GM23338 (cell line): ENCODE measurements around the gene PLEKHM1.
"Not testable (repeated sequence)": the region's sequence is repeated elsewhere in the genome, so short reads cannot be mapped to it uniquely, and the experiment has no call there.

Experiments
- CREB1 ChIP-seq: fragments of 250-450 bp; sonication (Bioruptor Pico); IDR thresholded peaks from 2 replicates; pipeline ENCODE4 v1.5.0; 2020; ENCODE audit warnings: low read depth, mild to moderate bottlenecking, moderate library complexity
- EZH2 ChIP-seq: fragments of 200-600 bp; sonication (generic); IDR thresholded peaks from one replicate; pipeline ENCODE4 v1.8.0; 2017; ENCODE audit warnings: antibody characterized with exemption, mild to moderate bottlenecking, low read depth; ENCODE audit not compliant: unreplicated experiment
- EZH2phosphoT487 ChIP-seq: fragments of 200-600 bp; sonication (generic); IDR thresholded peaks from one replicate; pipeline ENCODE4 v1.8.1; 2018; ENCODE audit warnings: antibody characterized with exemption; ENCODE audit not compliant: unreplicated experiment
- JUNB ChIP-seq: IDR thresholded peaks from one replicate; pipeline ENCODE4 v1.6.1; 2016; ENCODE audit warnings: antibody characterized with exemption; ENCODE audit not compliant: unreplicated experiment
- NANOG ChIP-seq: IDR thresholded peaks from 2 replicates; pipeline ENCODE4 v1.6.1; 2016; ENCODE audit warnings: antibody characterized with exemption, borderline replicate concordance
- POLR2AphosphoS5 ChIP-seq: IDR thresholded peaks from 2 replicates; pipeline ENCODE4 v1.6.1; 2016; ENCODE audit warnings: antibody characterized with exemption, low read depth
- STAT1 ChIP-seq: IDR thresholded peaks from one replicate; pipeline ENCODE4 v1.6.1; 2016; ENCODE audit warnings: antibody characterized with exemption; ENCODE audit not compliant: unreplicated experiment
- ZNF114 ChIP-seq: fragments of 250-450 bp; sonication (Bioruptor Pico); IDR thresholded peaks from 2 replicates; pipeline ENCODE4 v1.5.0; 2020; ENCODE audit warnings: mild to moderate bottlenecking, moderate library complexity
- ZNF331 ChIP-seq: fragments of 250-450 bp; sonication (Bioruptor Pico); IDR thresholded peaks from 2 replicates; pipeline ENCODE4 v1.5.0; 2020; ENCODE audit warnings: low read depth, mild to moderate bottlenecking, moderate library complexity
- TF ChIP-seq, protein P1 (sequence below), 2 experiments: fragments of 200-600 bp in 1 of 2; sonication (generic) in 1 of 2; conservative IDR thresholded peaks; 2 replicates each; pipeline versions ENCODE4 v1.5.1 to v1.6.1; 2016 to 2017; ENCODE audit warnings: antibody characterized with exemption in 2 of 2, low read depth in 2 of 2, mild to moderate bottlenecking in 2 of 2, moderate library complexity in 1 of 2
- TF ChIP-seq, protein P2 (sequence below): IDR thresholded peaks from 2 replicates; pipeline ENCODE4 v1.6.1; 2016; ENCODE audit warnings: antibody characterized with exemption
- TF ChIP-seq, protein P3 (sequence below): IDR thresholded peaks from one replicate; pipeline ENCODE4 v1.6.1; 2018; ENCODE audit warnings: antibody characterized with exemption; ENCODE audit not compliant: unreplicated experiment

DNA sequence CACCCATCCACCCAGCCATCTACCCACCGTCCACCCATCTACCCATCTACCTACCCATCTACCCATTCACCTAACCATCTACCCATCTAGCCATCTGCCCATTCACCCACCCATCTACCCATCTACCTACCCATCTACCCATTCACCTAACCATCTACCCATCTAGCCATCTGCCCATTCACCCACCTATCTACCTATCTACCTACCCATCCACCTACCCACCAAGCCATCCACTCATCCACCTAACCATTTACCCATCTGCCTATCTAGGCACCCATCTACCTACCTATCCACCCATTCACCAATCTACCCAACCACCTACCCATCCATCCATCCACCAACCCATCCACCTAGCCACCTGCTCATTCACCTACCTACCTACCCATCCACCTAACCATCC lies 41.3 kb downstream of the PLEKHM1 start:
- TF ChIP-seq, protein P1, sequence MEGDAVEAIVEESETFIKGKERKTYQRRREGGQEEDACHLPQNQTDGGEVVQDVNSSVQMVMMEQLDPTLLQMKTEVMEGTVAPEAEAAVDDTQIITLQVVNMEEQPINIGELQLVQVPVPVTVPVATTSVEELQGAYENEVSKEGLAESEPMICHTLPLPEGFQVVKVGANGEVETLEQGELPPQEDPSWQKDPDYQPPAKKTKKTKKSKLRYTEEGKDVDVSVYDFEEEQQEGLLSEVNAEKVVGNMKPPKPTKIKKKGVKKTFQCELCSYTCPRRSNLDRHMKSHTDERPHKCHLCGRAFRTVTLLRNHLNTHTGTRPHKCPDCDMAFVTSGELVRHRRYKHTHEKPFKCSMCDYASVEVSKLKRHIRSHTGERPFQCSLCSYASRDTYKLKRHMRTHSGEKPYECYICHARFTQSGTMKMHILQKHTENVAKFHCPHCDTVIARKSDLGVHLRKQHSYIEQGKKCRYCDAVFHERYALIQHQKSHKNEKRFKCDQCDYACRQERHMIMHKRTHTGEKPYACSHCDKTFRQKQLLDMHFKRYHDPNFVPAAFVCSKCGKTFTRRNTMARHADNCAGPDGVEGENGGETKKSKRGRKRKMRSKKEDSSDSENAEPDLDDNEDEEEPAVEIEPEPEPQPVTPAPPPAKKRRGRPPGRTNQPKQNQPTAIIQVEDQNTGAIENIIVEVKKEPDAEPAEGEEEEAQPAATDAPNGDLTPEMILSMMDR (conservative IDR thresholded peaks at IDR 0.05; ENCODE audit: low read depth in 2 of 2) = not testable (repeated sequence)
- not testable (repeated sequence) for TF ChIP-seq POLR2AphosphoS5; JUNB; EZH2; ZNF114 (CRISPR knock-in tag); EZH2phosphoT487; CREB1 (CRISPR knock-in tag); NANOG; STAT1; ZNF331 (CRISPR knock-in tag)
- TF ChIP-seq, protein P2, sequence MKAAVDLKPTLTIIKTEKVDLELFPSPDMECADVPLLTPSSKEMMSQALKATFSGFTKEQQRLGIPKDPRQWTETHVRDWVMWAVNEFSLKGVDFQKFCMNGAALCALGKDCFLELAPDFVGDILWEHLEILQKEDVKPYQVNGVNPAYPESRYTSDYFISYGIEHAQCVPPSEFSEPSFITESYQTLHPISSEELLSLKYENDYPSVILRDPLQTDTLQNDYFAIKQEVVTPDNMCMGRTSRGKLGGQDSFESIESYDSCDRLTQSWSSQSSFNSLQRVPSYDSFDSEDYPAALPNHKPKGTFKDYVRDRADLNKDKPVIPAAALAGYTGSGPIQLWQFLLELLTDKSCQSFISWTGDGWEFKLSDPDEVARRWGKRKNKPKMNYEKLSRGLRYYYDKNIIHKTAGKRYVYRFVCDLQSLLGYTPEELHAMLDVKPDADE = not testable (repeated sequence)
- TF ChIP-seq, protein P3, sequence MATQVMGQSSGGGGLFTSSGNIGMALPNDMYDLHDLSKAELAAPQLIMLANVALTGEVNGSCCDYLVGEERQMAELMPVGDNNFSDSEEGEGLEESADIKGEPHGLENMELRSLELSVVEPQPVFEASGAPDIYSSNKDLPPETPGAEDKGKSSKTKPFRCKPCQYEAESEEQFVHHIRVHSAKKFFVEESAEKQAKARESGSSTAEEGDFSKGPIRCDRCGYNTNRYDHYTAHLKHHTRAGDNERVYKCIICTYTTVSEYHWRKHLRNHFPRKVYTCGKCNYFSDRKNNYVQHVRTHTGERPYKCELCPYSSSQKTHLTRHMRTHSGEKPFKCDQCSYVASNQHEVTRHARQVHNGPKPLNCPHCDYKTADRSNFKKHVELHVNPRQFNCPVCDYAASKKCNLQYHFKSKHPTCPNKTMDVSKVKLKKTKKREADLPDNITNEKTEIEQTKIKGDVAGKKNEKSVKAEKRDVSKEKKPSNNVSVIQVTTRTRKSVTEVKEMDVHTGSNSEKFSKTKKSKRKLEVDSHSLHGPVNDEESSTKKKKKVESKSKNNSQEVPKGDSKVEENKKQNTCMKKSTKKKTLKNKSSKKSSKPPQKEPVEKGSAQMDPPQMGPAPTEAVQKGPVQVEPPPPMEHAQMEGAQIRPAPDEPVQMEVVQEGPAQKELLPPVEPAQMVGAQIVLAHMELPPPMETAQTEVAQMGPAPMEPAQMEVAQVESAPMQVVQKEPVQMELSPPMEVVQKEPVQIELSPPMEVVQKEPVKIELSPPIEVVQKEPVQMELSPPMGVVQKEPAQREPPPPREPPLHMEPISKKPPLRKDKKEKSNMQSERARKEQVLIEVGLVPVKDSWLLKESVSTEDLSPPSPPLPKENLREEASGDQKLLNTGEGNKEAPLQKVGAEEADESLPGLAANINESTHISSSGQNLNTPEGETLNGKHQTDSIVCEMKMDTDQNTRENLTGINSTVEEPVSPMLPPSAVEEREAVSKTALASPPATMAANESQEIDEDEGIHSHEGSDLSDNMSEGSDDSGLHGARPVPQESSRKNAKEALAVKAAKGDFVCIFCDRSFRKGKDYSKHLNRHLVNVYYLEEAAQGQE = not testable (repeated sequence)
